Kidney (tissue), 14 donors: ENCODE data around the gene CCSER1. TPM values are rescaled to one million over a fixed set of nuclear protein-coding genes. Genes with fewer than 3 reads are reported as not detected.

Experiments used
- DNase-seq, 5 donors: peaks; one replicate each; pipeline ENCODE4 v3.0.0-alpha.2; 2013 to 2020
- FAIRE-seq: peaks from 2 replicates; lab custom pipeline; 2012; peaks lifted over from hg19 to GRCh38; lab: Jason Lieb, UNC
- H3K27ac ChIP-seq, 2 donors: one replicate each; pipeline ENCODE4 v1.7.0; 2013; ENCODE audit warnings: low read depth in 2 of 2, low read length in 2 of 2, inconsistent platforms in 1 of 2
- H3K27me3 ChIP-seq: one replicate; pipeline ENCODE4 v1.7.1; 2013; ENCODE audit warnings: low read length, inconsistent platforms; ENCODE audit not compliant: control insufficient read depth, insufficient read depth
- H3K36me3 ChIP-seq, 3 donors: one replicate each; pipeline versions ENCODE4 v1.7.0 to v1.7.1; 2013; ENCODE audit warnings: low read length in 3 of 3, control low read depth in 1 of 3, inconsistent platforms in 1 of 3; ENCODE audit not compliant: insufficient read depth in 3 of 3, control insufficient read depth in 2 of 3
- H3K4me1 ChIP-seq, 3 donors: one replicate each; pipeline versions ENCODE4 v1.7.0 to v1.7.1; 2013; ENCODE audit warnings: low read length in 3 of 3, inconsistent platforms in 1 of 3, low read depth in 1 of 3; ENCODE audit not compliant: control insufficient read depth in 2 of 3, insufficient read depth in 2 of 3
- H3K4me3 ChIP-seq, 3 donors: one replicate each; pipeline versions ENCODE4 v1.7.0 to v1.8.1; 2013; ENCODE audit warnings: low read length in 3 of 3, control low read depth in 1 of 3, inconsistent platforms in 1 of 3
- H3K9ac ChIP-seq, 3 donors: one replicate each; pipeline versions ENCODE4 v1.7.0 to v1.7.1; 2013; ENCODE audit warnings: low read length in 3 of 3, control low read depth in 1 of 3, inconsistent platforms in 1 of 3
- H3K9me3 ChIP-seq, 3 donors: one replicate each; pipeline versions ENCODE4 v1.7.0 to v1.7.1; 2013; ENCODE audit warnings: low read length in 3 of 3, control low read depth in 1 of 3, inconsistent platforms in 1 of 3; ENCODE audit not compliant: control insufficient read depth in 2 of 3, insufficient read depth in 1 of 3
- CTCF ChIP-seq: IDR thresholded peaks from 3 replicates; pipeline ENCODE4 v1.5.1; 2012; ENCODE audit warnings: mild to moderate bottlenecking, moderate library complexity, borderline replicate concordance; ENCODE audit not compliant: insufficient read depth; ENCODE audit errors: extremely low read depth
- intact Hi-C: fragments of 100-400 bp; cut with DNase I; formaldehyde crosslinking; loops from one replicate; pipeline ENCODE4 v1.11.1; 2022
- polyA plus RNA-seq: library from polyadenylated mRNA; stranded (reverse); fragments of 350-450 nt; fragmentation: Illumina TruSeq; extraction: RNeasy Lipid Tissue Mini Kit (QIAGEN cat#74804); gene quantifications from one replicate; pipeline ENCODE4 v1.2.3, GENCODE V29; 2014; ENCODE audit warnings: low read depth, low replicate concordance; ENCODE audit not compliant: insufficient read depth
- total RNA-seq: library from RNA; stranded (reverse); fragmentation: NEBNext Ultra II Directional; extraction: Animal tissue kit (Norgen Biotek cat#: 25700); gene quantifications from one replicate; pipeline ENCODE4 v1.2.1, GENCODE V29; 2021
- donor health status: control.
- donor health status: control.
- donor health status: control.
- donor health status: control.
- donor health status: control.
- donor health status: DM: yes; HTN: yes; CAD: no.
- donor health status: Normal renal cell carcinoma (clear cell type).

The CCSER1 gene
- total and polyA plus RNA-seq, 2 donors from 2014 or later = 4.2 to 26.8 TPM

GRCh38 chr4:90317785-90318184 lies 190.6 kb downstream of the CCSER1 start:
- H3K27ac ChIP-seq = no peak overlapping the region
- no peaks in the 10 kb centered on the region for H3K36me3 ChIP-seq
- TF ChIP-seq CTCF = no peak
- DNase-seq (peak in 1 of 5 donors; percentile 47), FAIRE-seq (peak; percentile 45)
- no peaks in the 10 kb centered on the region for H3K4me1 ChIP-seq
- intact Hi-C loops = no loop called here
- H3K9me3 ChIP-seq = no peaks in the 10 kb centered on the region
- no peak overlapping the region for H3K4me3 ChIP-seq
- no peak overlapping the region for H3K9ac ChIP-seq
- no peaks in the 10 kb centered on the region for H3K27me3 ChIP-seq

GRCh38 chr4:90318193-90318592 lies 191.0 kb downstream of the CCSER1 start:
- TF ChIP-seq CTCF = no peak
- Histone ChIP-seq H3K36me3 (peaks cover 0 to 3% (median 0%) of the 10 kb centered on the region in 3 donors), H3K4me3 (no peak overlapping the region), H3K27ac (no peak overlapping the region), H3K9me3 (no peaks in the 10 kb centered on the region), H3K27me3 (no peaks in the 10 kb centered on the region), H3K9ac (no peak overlapping the region), H3K4me1 (no peaks in the 10 kb centered on the region)
- intact Hi-C loops = no loop called here
- DNase-seq (no peak), FAIRE-seq (no peak)

- no peaks in the 10 kb centered on the region for H3K9me3 ChIP-seq
- FAIRE-seq (no peak), DNase-seq (peak in 1 of 5 donors; percentile 14)
- no peak overlapping the region for H3K4me3 ChIP-seq
- no peaks in the 10 kb centered on the region for H3K36me3 ChIP-seq
- H3K27me3 ChIP-seq = no peaks in the 10 kb centered on the region
- intact Hi-C loops = no loop called here
- no peaks in the 10 kb centered on the region for H3K4me1 ChIP-seq
- TF ChIP-seq CTCF = no peak
- H3K9ac ChIP-seq = no peak overlapping the region
- no peak overlapping the region for H3K27ac ChIP-seq
Measured at GRCh38 chr4:90328558-90328957, 201.4 kb downstream of the CCSER1 start.

GRCh38 chr4:90330546-90330945 lies 203.4 kb downstream of the CCSER1 start:
- no peak for TF ChIP-seq CTCF
- Histone ChIP-seq H3K4me3 (no peak overlapping the region), H3K27me3 (no peaks in the 10 kb centered on the region), H3K9me3 (no peaks in the 10 kb centered on the region), H3K9ac (no peak overlapping the region), H3K27ac (no peak overlapping the region), H3K36me3 (no peaks in the 10 kb centered on the region), H3K4me1 (no peaks in the 10 kb centered on the region)
- no peak for DNase-seq
- intact Hi-C loops = no loop called here
- FAIRE-seq = no peak
